Colonic mucosa (tissue), 4 donors: ENCODE measurements around the gene DUOX2. TPM values are rescaled to one million over a fixed set of nuclear protein-coding genes. Genes with fewer than 3 reads are reported as not detected.
A peak's percentile ranks its signal among the peaks of the same experiment; 100 is the strongest.

Experiments used
- DNase-seq: peaks from one replicate; pipeline ENCODE4 v3.0.0-alpha.2; 2020
- H3K27ac ChIP-seq: fragments of 200-600 bp; one replicate; pipeline ENCODE4 v1.8.0; 2021
- H3K27me3 ChIP-seq: fragments of 200-600 bp; one replicate; pipeline ENCODE4 v1.8.0; 2021
- H3K36me3 ChIP-seq: fragments of 200-600 bp; one replicate; pipeline ENCODE4 v1.8.0; 2021
- H3K4me1 ChIP-seq: fragments of 200-600 bp; one replicate; pipeline ENCODE4 v1.8.0; 2021; ENCODE audit warnings: mild to moderate bottlenecking
- H3K4me3 ChIP-seq: fragments of 200-600 bp; one replicate; pipeline ENCODE4 v1.8.0; 2021
- H3K9ac ChIP-seq, 2 donors: one replicate each; pipeline ENCODE4 v1.7.0; 2013; ENCODE audit warnings: control low read depth in 2 of 2, low read depth in 2 of 2, low read length in 2 of 2
- H3K9me3 ChIP-seq: fragments of 200-600 bp; one replicate; pipeline ENCODE4 v1.8.0; 2021
- intact Hi-C: fragments of 100-400 bp; cut with DNase I; formaldehyde crosslinking; loops from one replicate; pipeline ENCODE4 v1.14.1; 2022
- total RNA-seq, 2 donors: library from RNA; stranded (reverse); fragmentation: NEBNext Ultra II Directional in 1 of 2; extraction: Animal tissue kit (Norgen Biotek cat#: 25700) in 1 of 2; gene quantifications; one replicate each; pipeline ENCODE4 v1.2.1, GENCODE V29; 2021
- TF ChIP-seq, protein P1 (sequence below): fragments of 200-600 bp; IDR thresholded peaks from one replicate; pipeline ENCODE4 v1.8.0; 2022; ENCODE audit warnings: antibody characterized with exemption, mild to moderate bottlenecking
- donor health status: healthy.
- donor health status: DM: no; HTN: no; CAD: no.
- donor health status: DM: no; HTN: no; CAD: no.

The DUOX2 gene
- total RNA-seq, 2 donors from 2014 or later = 40.0 to 111 TPM

DNA sequence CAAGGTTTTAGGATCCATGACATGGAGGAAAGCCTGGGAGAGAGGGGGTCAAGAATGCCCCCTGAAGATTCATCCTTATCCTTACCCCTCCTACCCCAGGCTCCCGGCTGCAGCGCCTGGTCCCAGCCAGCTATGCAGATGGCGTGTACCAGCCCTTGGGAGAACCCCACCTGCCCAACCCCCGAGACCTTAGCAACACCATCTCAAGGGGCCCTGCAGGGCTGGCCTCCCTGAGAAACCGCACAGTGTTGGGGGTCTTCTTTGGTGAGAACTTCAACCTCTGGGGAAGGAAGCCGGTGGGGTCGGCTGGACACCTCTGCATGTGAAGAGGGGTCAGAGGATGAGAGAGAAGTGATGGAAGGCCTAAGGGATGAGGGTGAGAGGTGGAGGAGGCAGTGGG is 20.1 kb upstream of the DUOX2 start:
- Histone ChIP-seq H3K27ac (no peak overlapping the region), H3K9ac (no peak overlapping the region), H3K4me1 (peaks cover 9% of the 10 kb centered on the region), H3K36me3 (no peaks in the 10 kb centered on the region), H3K9me3 (no peaks in the 10 kb centered on the region), H3K27me3 (peaks cover 15% of the 10 kb centered on the region), H3K4me3 (no peak overlapping the region)
- TF ChIP-seq, protein P1, sequence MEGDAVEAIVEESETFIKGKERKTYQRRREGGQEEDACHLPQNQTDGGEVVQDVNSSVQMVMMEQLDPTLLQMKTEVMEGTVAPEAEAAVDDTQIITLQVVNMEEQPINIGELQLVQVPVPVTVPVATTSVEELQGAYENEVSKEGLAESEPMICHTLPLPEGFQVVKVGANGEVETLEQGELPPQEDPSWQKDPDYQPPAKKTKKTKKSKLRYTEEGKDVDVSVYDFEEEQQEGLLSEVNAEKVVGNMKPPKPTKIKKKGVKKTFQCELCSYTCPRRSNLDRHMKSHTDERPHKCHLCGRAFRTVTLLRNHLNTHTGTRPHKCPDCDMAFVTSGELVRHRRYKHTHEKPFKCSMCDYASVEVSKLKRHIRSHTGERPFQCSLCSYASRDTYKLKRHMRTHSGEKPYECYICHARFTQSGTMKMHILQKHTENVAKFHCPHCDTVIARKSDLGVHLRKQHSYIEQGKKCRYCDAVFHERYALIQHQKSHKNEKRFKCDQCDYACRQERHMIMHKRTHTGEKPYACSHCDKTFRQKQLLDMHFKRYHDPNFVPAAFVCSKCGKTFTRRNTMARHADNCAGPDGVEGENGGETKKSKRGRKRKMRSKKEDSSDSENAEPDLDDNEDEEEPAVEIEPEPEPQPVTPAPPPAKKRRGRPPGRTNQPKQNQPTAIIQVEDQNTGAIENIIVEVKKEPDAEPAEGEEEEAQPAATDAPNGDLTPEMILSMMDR = no peak
- intact Hi-C loops = no loop called here
- no peak for DNase-seq

DNA sequence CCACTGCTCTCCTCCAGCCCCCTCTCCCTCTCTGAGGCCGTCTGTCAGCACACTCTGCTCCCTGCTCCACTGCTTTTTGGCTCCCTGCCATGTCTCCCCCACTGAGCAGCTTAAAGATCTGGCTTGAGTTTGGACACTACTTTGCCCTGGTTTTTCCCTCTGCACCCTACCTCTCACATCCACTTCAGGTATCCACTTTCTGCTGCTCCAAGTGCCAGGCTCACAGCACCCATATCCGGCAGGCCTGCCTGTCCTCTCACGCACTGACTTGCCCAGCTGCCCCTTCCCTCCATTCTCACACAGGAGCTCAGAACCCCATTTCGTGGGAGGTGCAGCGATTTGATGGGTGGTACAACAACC is 19.6 kb upstream of the DUOX2 start:
- DNase-seq = no peak
- H3K27me3 ChIP-seq = peaks cover 19% of the 10 kb centered on the region

GRCh38 chr15:45132844-45133560 is 19.0 kb upstream of the DUOX2 start:
- H3K27me3 ChIP-seq = peaks cover 24% of the 10 kb centered on the region
- no peak for DNase-seq
- no peak overlapping the region for H3K27ac ChIP-seq
- no peaks in the 10 kb centered on the region for H3K36me3 ChIP-seq
- no peak overlapping the region for H3K4me3 ChIP-seq
- no peaks in the 10 kb centered on the region for H3K9me3 ChIP-seq
- intact Hi-C loops = no loop called here
- peaks cover 11% of the 10 kb centered on the region for H3K4me1 ChIP-seq
- TF ChIP-seq, protein P1 = no peak
- no peak overlapping the region for H3K9ac ChIP-seq

More for the DNA sequence above, 19.6 kb upstream of the DUOX2 start:
- H3K4me3 ChIP-seq = no peak overlapping the region
- intact Hi-C loops = no loop called here
- H3K9me3 ChIP-seq = no peaks in the 10 kb centered on the region
- TF ChIP-seq, protein P1 = no peak
- H3K27ac ChIP-seq = no peak overlapping the region
- H3K4me1 ChIP-seq = peaks cover 11% of the 10 kb centered on the region
- no peak overlapping the region for H3K9ac ChIP-seq
- no peaks in the 10 kb centered on the region for H3K36me3 ChIP-seq

DNA sequence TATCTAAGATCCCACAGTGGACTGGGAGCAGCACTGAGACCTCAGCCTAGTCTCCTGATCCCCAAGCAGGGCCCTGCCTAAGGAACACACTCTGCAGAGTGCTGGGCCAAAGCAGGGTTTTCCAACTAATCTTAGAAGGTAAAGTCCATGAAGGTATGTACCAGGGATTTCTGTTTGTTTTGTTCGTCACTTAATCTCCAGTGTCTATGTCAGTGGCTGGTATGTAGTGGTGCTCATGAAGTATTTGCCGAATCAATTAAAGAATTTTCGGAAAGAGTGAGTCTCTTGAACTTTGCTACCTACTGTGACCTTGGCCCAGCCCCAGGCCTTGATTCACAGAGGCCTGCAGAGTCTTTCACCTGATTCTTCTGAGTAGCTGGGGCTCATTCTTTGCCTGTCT is 17.5 kb upstream of the DUOX2 start:
- peaks cover 27% of the 10 kb centered on the region for H3K27me3 ChIP-seq
- intact Hi-C loops = no loop called here
- H3K4me3 ChIP-seq = no peak overlapping the region
- no peaks in the 10 kb centered on the region for H3K36me3 ChIP-seq
- no peak overlapping the region for H3K9ac ChIP-seq
- no peak overlapping the region for H3K27ac ChIP-seq
- H3K9me3 ChIP-seq = no peaks in the 10 kb centered on the region
- DNase-seq = no peak
- peaks cover 11% of the 10 kb centered on the region for H3K4me1 ChIP-seq
- TF ChIP-seq, protein P1 = no peak

DNA sequence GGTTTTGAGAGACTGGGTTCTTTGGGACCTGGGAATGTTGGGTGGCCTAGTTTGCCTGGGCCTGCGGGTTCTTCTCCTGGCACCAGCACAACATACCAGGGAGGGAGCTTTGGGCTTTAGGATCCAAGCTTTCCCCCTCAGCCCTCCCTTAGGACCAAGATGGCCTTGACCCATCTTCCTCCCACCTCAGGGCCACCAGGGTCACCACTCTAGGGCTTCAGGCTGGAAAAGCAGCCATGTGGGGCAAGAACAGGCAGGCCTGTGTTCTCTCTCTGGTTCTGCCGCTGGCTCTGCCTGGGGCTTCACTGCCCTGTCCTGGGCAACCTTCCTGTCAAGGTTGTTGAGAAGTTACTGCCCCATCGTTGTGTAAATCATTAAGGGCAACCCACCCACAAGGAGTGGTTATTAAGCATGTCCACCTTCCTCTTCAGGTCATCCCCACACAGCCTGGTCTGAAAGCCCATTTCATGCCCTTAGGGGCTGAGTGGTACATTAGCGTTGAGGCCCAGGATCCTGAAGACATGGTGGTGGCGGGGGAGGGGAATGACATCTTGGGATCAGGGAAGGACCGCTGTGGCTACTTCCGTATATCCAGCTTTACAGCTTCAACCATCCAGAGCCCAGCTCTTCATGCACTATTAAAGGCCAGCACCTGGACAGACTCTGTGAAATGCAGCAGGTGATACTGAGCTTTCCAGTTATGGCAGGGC is 16.5 kb upstream of the DUOX2 start:
- Histone ChIP-seq H3K9ac (peak overlapping the region in 1 of 2 donors; percentile 24), H3K4me1 (peaks cover 11% of the 10 kb centered on the region), H3K9me3 (no peaks in the 10 kb centered on the region), H3K36me3 (no peaks in the 10 kb centered on the region), H3K4me3 (peak overlapping the region; percentile 22), H3K27me3 (peaks cover 27% of the 10 kb centered on the region), H3K27ac (no peak overlapping the region)
- intact Hi-C loops = no loop called here
- DNase-seq = no peak
- TF ChIP-seq, protein P1 = no peak
